CD4-positive, alpha-beta T cell (primary cell): Measurements from ENCODE around the gene SERPINE2. TPM values are rescaled to one million over a fixed set of nuclear protein-coding genes. Genes with fewer than 3 reads are reported as not detected.

ENCODE experiments used
- ATAC-seq: fragments of 200-7000 bp; cut with Tn5 transposase; one replicate; pipeline ENCODE4 v1.10.0; 2022; ENCODE audit warnings: mild to moderate bottlenecking; ENCODE audit not compliant: poor library complexity
- CTCF ChIA-PET: fragments of 350-600 bp; sonication (Branson Sonifier 250); formaldehyde crosslinking; loops from one replicate; lab custom pipeline; 2021; ENCODE audit warnings: antibody characterized with exemption, inconsistent platforms; lab: Charles Lee
- POLR2A ChIA-PET: fragments of 350-600 bp; sonication (Branson Sonifier 250); formaldehyde crosslinking; loops from one replicate; lab custom pipeline; 2021; ENCODE audit warnings: antibody characterized with exemption, inconsistent platforms; lab: Charles Lee
- DNase-seq, 14 experiments: peaks; one replicate each; pipeline ENCODE4 v3.0.0-alpha.2; 2013 to 2020; ENCODE audit warnings: mixed read lengths in 2 of 14
- H3K27ac ChIP-seq, 2 donors: one replicate each; pipeline versions ENCODE4 v1.5.1 to v1.7.0; 2013; ENCODE audit warnings: low read length in 2 of 2, low read depth in 1 of 2, mild to moderate bottlenecking in 1 of 2
- H3K27me3 ChIP-seq, 2 experiments: 1 replicate in 1 of 2; 2 replicates in 1 of 2; pipeline versions ENCODE4 v1.6.1 to v1.7.0; 2013; ENCODE audit warnings: low read length in 2 of 2, control low read depth in 1 of 2, mild to moderate bottlenecking in 1 of 2, moderate library complexity in 1 of 2; ENCODE audit not compliant: insufficient read depth in 2 of 2, control insufficient read depth in 1 of 2
- H3K36me3 ChIP-seq: one replicate; pipeline ENCODE4 v1.6.1; 2013; ENCODE audit warnings: low read length, control low read depth; ENCODE audit not compliant: insufficient read depth
- H3K4me1 ChIP-seq: one replicate; pipeline ENCODE4 v1.6.1; 2013; ENCODE audit warnings: low read length, control low read depth; ENCODE audit not compliant: insufficient read depth
- H3K4me3 ChIP-seq: one replicate; pipeline ENCODE4 v1.5.1; 2013; ENCODE audit warnings: mild to moderate bottlenecking, low read length, moderate library complexity
- H3K9me3 ChIP-seq, 2 experiments: 1 replicate in 1 of 2; 2 replicates in 1 of 2; pipeline versions ENCODE4 v1.6.1 to v1.7.0; 2013; ENCODE audit warnings: low read length in 2 of 2, mild to moderate bottlenecking in 2 of 2, control low read depth in 1 of 2, moderate library complexity in 1 of 2; ENCODE audit not compliant: control insufficient read depth in 1 of 2, insufficient read depth in 1 of 2
- H3K27ac Mint-ChIP-seq: one replicate; pipeline ENCODE4 v1.8.0; 2020; ENCODE audit warnings: mixed read lengths
- H3K27me3 Mint-ChIP-seq: one replicate; pipeline ENCODE4 v1.8.0; 2021; ENCODE audit warnings: mixed read lengths
- H3K36me3 Mint-ChIP-seq: one replicate; pipeline ENCODE4 v1.8.0; 2021; ENCODE audit warnings: low read depth, mixed read lengths
- H3K4me1 Mint-ChIP-seq: one replicate; pipeline ENCODE4 v1.8.0; 2021; ENCODE audit warnings: low read depth, mixed read lengths
- H3K4me3 Mint-ChIP-seq: one replicate; pipeline ENCODE4 v1.8.0; 2020; ENCODE audit warnings: mild to moderate bottlenecking, mixed read lengths
- H3K9me3 Mint-ChIP-seq: one replicate; pipeline ENCODE4 v1.8.0; 2020; ENCODE audit warnings: mixed read lengths
- intact Hi-C, 2 experiments: fragments of 100-400 bp; cut with DNase I in 1 of 2; cut with micrococcal nuclease in 1 of 2; formaldehyde crosslinking; loops; one replicate each; pipeline versions ENCODE4 v1.15.1 to v1.9.0; 2023 to 2025; cut with DNase I, micrococcal nuclease
- total RNA-seq, 174 experiments: library from RNA in 2 of 174; stranded (reverse) in 2 of 174; gene quantifications; one replicate each; pipeline ENCODE4 v1.2.3 and lab custom pipeline; 2021 to 2026
- TF ChIP-seq, protein P1 (sequence below): fragments of 200-600 bp; IDR thresholded peaks from one replicate; pipeline ENCODE4 v1.8.0; 2022; ENCODE audit warnings: antibody characterized with exemption, mild to moderate bottlenecking

SERPINE2 gene
- total RNA-seq, 2 experiments from 2014 or later: 5.1 to 7.3 TPM

DNA sequence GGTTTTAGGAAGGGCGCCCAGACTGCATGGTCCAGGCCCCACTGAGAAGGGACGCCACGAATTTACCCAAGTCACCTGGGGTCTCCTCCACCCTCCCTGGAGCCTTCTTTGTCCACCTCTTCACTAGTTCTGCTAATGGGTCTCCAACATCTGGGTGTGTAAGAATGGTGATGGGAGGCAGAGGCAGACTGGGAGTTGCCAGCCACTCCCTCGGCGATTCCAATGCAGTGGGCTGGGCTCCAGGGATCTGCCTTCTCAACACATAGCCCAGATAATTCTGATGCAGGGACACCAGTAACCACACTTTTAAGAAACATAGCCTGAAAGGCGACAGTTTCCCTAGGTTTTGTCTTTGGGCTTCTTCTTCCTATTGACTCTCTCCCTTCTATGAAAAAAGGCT, 42.7 kb downstream of the SERPINE2 start:
- H3K27me3 Mint-ChIP-seq: no peaks in the 10 kb centered on the region
- intact Hi-C loops: loop anchor here (10.0 kb wide), 1 partner anchor 658 kb away; no protein-coding TSS in a partner anchor
- H3K36me3 ChIP-seq: no peaks in the 10 kb centered on the region
- no peak overlapping the region for H3K4me3 ChIP-seq
- no peaks in the 10 kb centered on the region for H3K4me1 Mint-ChIP-seq
- ATAC-seq (no peak), DNase-seq (no peak)
- POLR2A ChIA-PET: no interaction called here
- H3K9me3 ChIP-seq: peaks cover 0 to 5% of the 10 kb centered on the region in 2 experiments
- H3K27me3 ChIP-seq: no peaks in the 10 kb centered on the region
- no peaks in the 10 kb centered on the region for H3K4me1 ChIP-seq
- H3K9me3 Mint-ChIP-seq: no peaks in the 10 kb centered on the region
- TF ChIP-seq, protein P1, sequence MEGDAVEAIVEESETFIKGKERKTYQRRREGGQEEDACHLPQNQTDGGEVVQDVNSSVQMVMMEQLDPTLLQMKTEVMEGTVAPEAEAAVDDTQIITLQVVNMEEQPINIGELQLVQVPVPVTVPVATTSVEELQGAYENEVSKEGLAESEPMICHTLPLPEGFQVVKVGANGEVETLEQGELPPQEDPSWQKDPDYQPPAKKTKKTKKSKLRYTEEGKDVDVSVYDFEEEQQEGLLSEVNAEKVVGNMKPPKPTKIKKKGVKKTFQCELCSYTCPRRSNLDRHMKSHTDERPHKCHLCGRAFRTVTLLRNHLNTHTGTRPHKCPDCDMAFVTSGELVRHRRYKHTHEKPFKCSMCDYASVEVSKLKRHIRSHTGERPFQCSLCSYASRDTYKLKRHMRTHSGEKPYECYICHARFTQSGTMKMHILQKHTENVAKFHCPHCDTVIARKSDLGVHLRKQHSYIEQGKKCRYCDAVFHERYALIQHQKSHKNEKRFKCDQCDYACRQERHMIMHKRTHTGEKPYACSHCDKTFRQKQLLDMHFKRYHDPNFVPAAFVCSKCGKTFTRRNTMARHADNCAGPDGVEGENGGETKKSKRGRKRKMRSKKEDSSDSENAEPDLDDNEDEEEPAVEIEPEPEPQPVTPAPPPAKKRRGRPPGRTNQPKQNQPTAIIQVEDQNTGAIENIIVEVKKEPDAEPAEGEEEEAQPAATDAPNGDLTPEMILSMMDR: no peak
- H3K27ac Mint-ChIP-seq: no peak overlapping the region
- no peaks in the 10 kb centered on the region for H3K36me3 Mint-ChIP-seq
- H3K27ac ChIP-seq: no peak overlapping the region
- H3K4me3 Mint-ChIP-seq: no peak overlapping the region
- CTCF ChIA-PET: no interaction called here

DNA sequence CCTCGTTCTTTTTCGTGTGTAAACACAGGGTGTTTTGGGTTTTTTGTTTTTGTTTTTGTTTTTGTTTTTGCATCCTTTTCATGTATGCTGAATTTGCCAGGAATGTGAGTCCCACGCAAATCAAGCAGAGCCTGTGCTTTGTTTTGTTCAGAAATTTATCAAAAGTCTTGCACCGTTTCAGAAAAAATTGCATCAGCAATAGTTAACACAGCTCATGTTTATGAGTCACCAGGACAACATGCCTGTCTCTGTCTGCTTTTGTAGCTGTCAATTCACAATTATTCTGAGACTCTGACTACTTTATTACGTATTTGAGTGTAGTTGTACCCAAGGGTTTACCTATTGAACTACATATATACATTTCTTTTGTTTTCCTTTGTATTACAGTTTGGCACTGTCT, 43.5 kb downstream of the SERPINE2 start:
- no peak for DNase-seq
- Mint-ChIP-seq H3K4me1 (no peaks in the 10 kb centered on the region), H3K36me3 (no peaks in the 10 kb centered on the region), H3K27ac (no peak overlapping the region), H3K4me3 (no peak overlapping the region), H3K27me3 (no peaks in the 10 kb centered on the region), H3K9me3 (no peaks in the 10 kb centered on the region)
- CTCF ChIA-PET: no interaction called here
- intact Hi-C loops: loop anchor here (10.0 kb wide), 1 partner anchor 659 kb away; no protein-coding TSS in a partner anchor
- no peak overlapping the region for H3K4me3 ChIP-seq
- no peaks in the 10 kb centered on the region for H3K9me3 ChIP-seq
- no peaks in the 10 kb centered on the region for H3K4me1 ChIP-seq
- ATAC-seq: no peak
- H3K36me3 ChIP-seq: no peaks in the 10 kb centered on the region
- no peaks in the 10 kb centered on the region for H3K27me3 ChIP-seq
- POLR2A ChIA-PET: no interaction called here
- TF ChIP-seq, protein P1: no peak
- H3K27ac ChIP-seq: no peak overlapping the region

DNA sequence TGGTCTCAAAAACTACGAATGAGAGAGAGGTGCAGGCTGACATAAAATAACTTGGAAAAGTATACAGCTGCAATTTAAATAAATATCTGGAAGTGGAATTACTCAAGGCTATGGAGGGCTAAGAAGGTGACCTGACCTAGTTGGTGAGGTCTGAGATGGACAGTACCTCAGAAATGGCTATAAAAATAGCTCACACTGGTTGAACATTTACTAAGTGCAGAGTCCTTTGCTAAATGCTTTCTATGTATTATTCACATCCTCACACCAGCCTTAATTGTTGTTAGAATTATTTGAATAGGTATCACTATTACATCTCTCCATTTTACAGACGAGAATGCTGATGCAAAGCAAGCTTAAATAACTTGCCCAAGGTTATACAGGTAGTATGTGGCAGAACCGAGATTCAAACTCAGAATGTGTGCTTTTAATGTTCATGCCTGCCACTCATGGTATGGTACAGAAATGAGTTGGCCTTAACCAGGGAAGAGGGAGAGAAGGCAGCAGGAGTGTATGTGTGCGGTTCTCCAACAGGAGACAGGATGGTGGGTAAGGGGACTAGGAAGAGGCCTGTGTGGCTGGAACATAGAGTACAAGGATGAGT, 44.4 kb downstream of the SERPINE2 start:
- Mint-ChIP-seq H3K27me3 (no peaks in the 10 kb centered on the region), H3K9me3 (no peaks in the 10 kb centered on the region), H3K4me3 (no peak overlapping the region), H3K4me1 (no peaks in the 10 kb centered on the region), H3K36me3 (no peaks in the 10 kb centered on the region), H3K27ac (no peak overlapping the region)
- ChIA-PET POLR2A (interaction anchor here (0.9 to 1.3 kb wide), 2 partner anchors 24 to 289 kb away, joined by 4 to 6 read pairs; no protein-coding TSS in a partner anchor), CTCF (interaction anchor here (1.0 to 3.4 kb wide), 3 partner anchors 11 to 290 kb away, joined by 5 to 18 read pairs (median 17); no protein-coding TSS in a partner anchor)
- Histone ChIP-seq H3K27ac (no peak overlapping the region), H3K36me3 (no peaks in the 10 kb centered on the region), H3K4me1 (no peaks in the 10 kb centered on the region), H3K4me3 (no peak overlapping the region), H3K27me3 (no peaks in the 10 kb centered on the region), H3K9me3 (no peaks in the 10 kb centered on the region)
- no peak for DNase-seq
- TF ChIP-seq, protein P1: no peak
- no peak for ATAC-seq
- intact Hi-C loops: loop anchor here (1.0 to 10.0 kb wide), 3 partner anchors 48 to 660 kb away; no protein-coding TSS in a partner anchor
